ENCODE measurements around the gene RPS14.

DNA sequence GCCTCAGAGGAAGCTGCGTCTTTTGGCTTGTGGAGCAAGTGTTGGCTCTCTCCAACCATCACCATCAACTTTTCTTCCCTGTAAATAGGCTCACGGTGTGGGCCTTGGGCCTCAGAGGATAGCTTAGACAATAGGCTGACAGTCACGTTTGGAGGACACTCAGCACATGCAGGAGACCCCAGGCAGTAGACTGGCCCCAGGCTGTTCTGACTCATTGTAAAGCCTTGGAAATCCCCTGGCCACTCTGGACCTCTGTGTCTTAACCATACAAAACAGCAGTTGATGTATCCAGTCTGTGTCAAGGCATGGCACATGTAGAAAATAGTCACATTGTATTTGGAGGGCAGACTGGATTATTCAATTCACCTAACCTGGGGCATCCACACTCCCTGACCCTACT, 55.4 kb downstream of the RPS14 start:
- TF ChIP-seq BHLHE40 (IDR thresholded peaks at IDR 0.05; ENCODE audit: borderline replicate concordance) (no peak), TARDBP (IDR thresholded peaks at IDR 0.05) (no peak), FOXM1 (IDR thresholded peaks at IDR 0.05; ENCODE audit: borderline replicate concordance) (no peak), FOXA1 (IDR thresholded peaks at IDR 0.05) (no peak), ZNF384 (IDR thresholded peaks at IDR 0.05) (no peak), SUZ12 (IDR thresholded peaks at IDR 0.05) (no peak), SP1 (IDR thresholded peaks at IDR 0.05) (no peak), L3MBTL2 (conservative IDR thresholded peaks at IDR 0.05) (no peak)

Measured in HEK293T (cell line).